ENCODE results near the gene ABTB1.
"Not testable (repeated sequence)": the region's sequence is repeated elsewhere in the genome, so short reads cannot be mapped to it uniquely, and the experiment has no call there.

DNA sequence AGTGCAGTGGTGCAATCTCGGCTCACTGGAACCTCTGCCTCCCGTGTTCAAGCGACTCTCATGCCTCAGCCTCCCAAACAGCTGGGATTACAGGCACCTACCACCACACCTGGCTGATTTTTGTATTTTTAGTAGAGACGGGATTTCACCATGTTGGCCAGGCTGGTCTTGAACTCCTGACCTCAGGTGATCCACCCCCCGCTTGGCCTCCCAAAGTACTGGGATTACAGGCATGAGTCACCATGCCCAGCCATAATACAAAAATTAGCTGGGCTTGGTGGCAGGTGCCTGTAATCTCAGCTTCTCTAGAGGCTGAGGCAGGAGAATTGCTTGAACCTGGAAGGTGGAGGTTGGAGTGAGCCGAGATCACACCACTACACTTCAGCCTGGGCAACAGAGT is 17.8 kb upstream of the ABTB1 start:
- TF ChIP-seq, protein P1, sequence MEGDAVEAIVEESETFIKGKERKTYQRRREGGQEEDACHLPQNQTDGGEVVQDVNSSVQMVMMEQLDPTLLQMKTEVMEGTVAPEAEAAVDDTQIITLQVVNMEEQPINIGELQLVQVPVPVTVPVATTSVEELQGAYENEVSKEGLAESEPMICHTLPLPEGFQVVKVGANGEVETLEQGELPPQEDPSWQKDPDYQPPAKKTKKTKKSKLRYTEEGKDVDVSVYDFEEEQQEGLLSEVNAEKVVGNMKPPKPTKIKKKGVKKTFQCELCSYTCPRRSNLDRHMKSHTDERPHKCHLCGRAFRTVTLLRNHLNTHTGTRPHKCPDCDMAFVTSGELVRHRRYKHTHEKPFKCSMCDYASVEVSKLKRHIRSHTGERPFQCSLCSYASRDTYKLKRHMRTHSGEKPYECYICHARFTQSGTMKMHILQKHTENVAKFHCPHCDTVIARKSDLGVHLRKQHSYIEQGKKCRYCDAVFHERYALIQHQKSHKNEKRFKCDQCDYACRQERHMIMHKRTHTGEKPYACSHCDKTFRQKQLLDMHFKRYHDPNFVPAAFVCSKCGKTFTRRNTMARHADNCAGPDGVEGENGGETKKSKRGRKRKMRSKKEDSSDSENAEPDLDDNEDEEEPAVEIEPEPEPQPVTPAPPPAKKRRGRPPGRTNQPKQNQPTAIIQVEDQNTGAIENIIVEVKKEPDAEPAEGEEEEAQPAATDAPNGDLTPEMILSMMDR (IDR thresholded peaks at IDR 0.05; ENCODE audit: insufficient read depth, low read depth, low read length) = not testable (repeated sequence)
- TF ChIP-seq EZH2 (IDR thresholded peaks at IDR 0.05; ENCODE audit: insufficient read depth, low read length) = not testable (repeated sequence)
